SK-N-SH treated with all-trans-retinoic acid at 6 μM for 48 hours (cell line): ENCODE data around the gene RAPGEF5.

Experiments
- ARNTL ChIP-seq: fragments of 450-650 bp; formaldehyde crosslinking; IDR thresholded peaks from 2 replicates; pipeline ENCODE4 v1.5.0; 2020; ENCODE audit warnings: low read depth, mild to moderate bottlenecking, moderate library complexity, borderline replicate concordance
- BACH2 ChIP-seq: fragments of 250-450 bp; sonication (Bioruptor Pico); IDR thresholded peaks from 2 replicates; pipeline ENCODE4 v1.9.0; 2021; ENCODE audit warnings: mild to moderate bottlenecking, borderline replicate concordance
- CREB5 ChIP-seq: fragments of 250-450 bp; sonication (Bioruptor Pico); IDR thresholded peaks from 2 replicates; pipeline ENCODE4 v1.5.1; 2020; ENCODE audit warnings: low read depth, mild to moderate bottlenecking, moderate library complexity
- CSDC2 ChIP-seq: fragments of 250-450 bp; sonication (Bioruptor Pico); IDR thresholded peaks from 2 replicates; pipeline ENCODE4 v1.5.0; 2020; ENCODE audit warnings: mild to moderate bottlenecking, moderate library complexity
- GLIS3 ChIP-seq: fragments of 250-450 bp; sonication (Bioruptor Pico); IDR thresholded peaks from 2 replicates; pipeline ENCODE4 v1.5.0; 2020; ENCODE audit warnings: mild to moderate bottlenecking, moderate library complexity
- POU6F1 ChIP-seq: fragments of 250-450 bp; sonication (Bioruptor Pico); IDR thresholded peaks from 2 replicates; pipeline ENCODE4 v1.8.0; 2021; ENCODE audit warnings: low read depth, mild to moderate bottlenecking, moderate library complexity, borderline replicate concordance
- PPARA ChIP-seq: fragments of 250-450 bp; sonication (Bioruptor Pico); IDR thresholded peaks from 2 replicates; pipeline ENCODE4 v1.5.0; 2020; ENCODE audit warnings: mild to moderate bottlenecking, borderline replicate concordance
- RARB ChIP-seq: fragments of 250-450 bp; sonication (Bioruptor Pico); IDR thresholded peaks from 2 replicates; pipeline ENCODE4 v1.8.0; 2021; ENCODE audit warnings: mild to moderate bottlenecking, moderate library complexity
- TSHZ2 ChIP-seq: fragments of 250-450 bp; sonication (Bioruptor Pico); IDR thresholded peaks from 2 replicates; pipeline ENCODE4 v1.5.0; 2020; ENCODE audit warnings: mild to moderate bottlenecking, moderate library complexity
- ZFP3 ChIP-seq: fragments of 250-450 bp; sonication (Bioruptor Pico); IDR thresholded peaks from 2 replicates; pipeline ENCODE4 v1.5.0; 2020; ENCODE audit warnings: mild to moderate bottlenecking, moderate library complexity
- ZFP30 ChIP-seq: fragments of 450-650 bp; formaldehyde crosslinking; IDR thresholded peaks from 2 replicates; pipeline ENCODE4 v1.5.0; 2022; ENCODE audit warnings: mild to moderate bottlenecking, moderate library complexity
- ZNF565 ChIP-seq: fragments of 450-650 bp; formaldehyde crosslinking; conservative IDR thresholded peaks from 2 replicates; pipeline ENCODE4 v1.5.0; 2020; ENCODE audit warnings: low read depth, mild to moderate bottlenecking, moderate library complexity

DNA sequence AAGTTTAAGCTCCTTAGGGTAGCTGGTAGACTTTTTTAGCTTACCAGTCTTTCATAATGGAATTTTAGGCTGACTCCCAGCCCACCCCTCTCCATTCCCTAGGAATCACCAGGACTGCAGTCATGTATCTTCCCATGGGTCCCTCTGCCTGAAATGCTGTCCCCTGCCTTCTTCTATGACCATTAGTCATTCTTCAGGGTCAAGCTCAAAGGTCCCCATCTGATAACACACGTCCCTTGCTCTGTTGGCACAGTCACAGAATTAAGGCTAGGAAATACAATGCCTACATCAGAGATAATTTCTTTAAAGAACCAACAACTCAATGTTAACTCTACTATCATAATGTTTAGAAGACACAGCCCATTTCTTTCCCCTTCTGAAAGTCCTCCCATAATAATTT lies 140.6 kb downstream of the RAPGEF5 start:
- TF ChIP-seq CREB5 (CRISPR knock-in tag) (no peak), TSHZ2 (CRISPR knock-in tag) (no peak), GLIS3 (CRISPR knock-in tag) (no peak), ZNF565 (CRISPR knock-in tag) (no peak), ZFP3 (CRISPR knock-in tag) (no peak), RARB (no peak), CSDC2 (CRISPR knock-in tag) (no peak), POU6F1 (CRISPR knock-in tag) (no peak), PPARA (no peak), ZFP30 (no peak), BACH2 (CRISPR knock-in tag) (no peak), ARNTL (no peak)
